Measurements from ENCODE around the gene STX1A. TPM values are rescaled to one million over a fixed set of nuclear protein-coding genes. Genes with fewer than 3 reads are reported as not detected.
A peak's percentile ranks its signal among the peaks of the same experiment; 100 is the strongest.

Gene STX1A
- total RNA-seq, 4 donors from 2014 or later = 4.1 to 6.0 (median 5.0) TPM

- H3K4me3 ChIP-seq = no peak overlapping the region
- no peak for DNase-seq
- peak overlapping the region in 1 of 4 donors; percentile 2 for H3K27ac ChIP-seq
- H3K9me3 ChIP-seq = no peaks in the 10 kb centered on the region
- H3K27me3 ChIP-seq = no peaks in the 10 kb centered on the region
- WGBS, 2 donors (ENCODE audit: low coverage in 1 of 2) = 59 to 72% methylated on average over 2 to 8 of the region's 8 CpGs
- intact Hi-C loops (cut with DNase I; ENCODE audit: low total_unique reads) (no loop called here), in situ Hi-C loops (cut with MboI; ENCODE audit: low pct_ligation_motif_present in 1 of 4, low pct_unique_long_range_greater_than_20kb in 1 of 4, low sequenced_read_pairs in 3 of 4) (no loop called here)
- no peak for TF ChIP-seq EP300 (IDR thresholded peaks at IDR 0.05; ENCODE audit: low read depth)
- TF ChIP-seq POLR2A (IDR thresholded peaks at IDR 0.05) = no peak
- no peak for TF ChIP-seq CTCF (IDR thresholded peaks at IDR 0.05)
- TF ChIP-seq POLR2AphosphoS5 (IDR thresholded peaks at IDR 0.05) = no peak
- peaks cover 0 to 28% (median 17%) of the 10 kb centered on the region in 4 donors for H3K4me1 ChIP-seq
- H3K36me3 ChIP-seq = no peaks in the 10 kb centered on the region
These were observed 42.6 kb upstream of the STX1A start for GRCh38 chr7:73761854-73762658.

GRCh38 chr7:73758581-73759138 is 39.2 kb upstream of the STX1A start:
- Histone ChIP-seq H3K9me3 (no peaks in the 10 kb centered on the region), H3K4me1 (peaks cover 0 to 26% (median 19%) of the 10 kb centered on the region in 4 donors), H3K27me3 (no peaks in the 10 kb centered on the region), H3K27ac (peak overlapping the region; percentile 80 to 91 (median 88)), H3K4me3 (no peak overlapping the region), H3K36me3 (no peaks in the 10 kb centered on the region)
- peak; percentile 84 for DNase-seq
- 44% methylated on average over 3 of the region's 7 CpGs; no CpG with 5 or more reads in 1 of the 2 donors for WGBS, 2 donors (ENCODE audit: low coverage in 1 of 2)
- peak; percentile 85 for TF ChIP-seq POLR2A (IDR thresholded peaks at IDR 0.05)
- TF ChIP-seq EP300 (IDR thresholded peaks at IDR 0.05; ENCODE audit: low read depth) = peak; percentile 88
- no peak for TF ChIP-seq CTCF (IDR thresholded peaks at IDR 0.05)
- peak; percentile 61 to 89 (median 87) for TF ChIP-seq POLR2AphosphoS5 (IDR thresholded peaks at IDR 0.05)
- intact Hi-C loops (cut with DNase I; ENCODE audit: low total_unique reads) = no loop called here
- in situ Hi-C loops (cut with MboI; ENCODE audit: low pct_ligation_motif_present in 1 of 4, low pct_unique_long_range_greater_than_20kb in 1 of 4, low sequenced_read_pairs in 3 of 4) = no loop called here

GRCh38 chr7:73749931-73750776 is 30.7 kb upstream of the STX1A start:
- in situ Hi-C loops (cut with MboI; ENCODE audit: low pct_ligation_motif_present in 1 of 4, low pct_unique_long_range_greater_than_20kb in 1 of 4, low sequenced_read_pairs in 3 of 4) (no loop called here), intact Hi-C loops (cut with DNase I; ENCODE audit: low total_unique reads) (no loop called here)
- TF ChIP-seq CTCF (IDR thresholded peaks at IDR 0.05) (peak in 2 of 5 experiments; percentile 29 to 32), POLR2A (IDR thresholded peaks at IDR 0.05) (peak; percentile 26), POLR2AphosphoS5 (IDR thresholded peaks at IDR 0.05) (peak in 2 of 3 donors; percentile 32 to 34), EP300 (IDR thresholded peaks at IDR 0.05; ENCODE audit: low read depth) (no peak)
- peaks cover 7 to 44% (median 18%) of the 10 kb centered on the region in 4 donors for H3K4me1 ChIP-seq
- no peaks in the 10 kb centered on the region for H3K27me3 ChIP-seq
- H3K4me3 ChIP-seq = no peak overlapping the region
- 63 to 64% methylated on average over 16 of the region's 16 CpGs for WGBS, 2 donors (ENCODE audit: low coverage in 1 of 2)
- H3K9me3 ChIP-seq = no peaks in the 10 kb centered on the region
- DNase-seq = peak; percentile 66
- peak overlapping the region; percentile 74 to 85 (median 84) for H3K27ac ChIP-seq
- no peaks in the 10 kb centered on the region for H3K36me3 ChIP-seq

- H3K27me3 ChIP-seq = no peaks in the 10 kb centered on the region
- WGBS, 2 donors (ENCODE audit: low coverage in 1 of 2) = 54% methylated on average over 4 of the region's 4 CpGs; no CpG with 5 or more reads in 1 of the 2 donors
- DNase-seq = no peak
- intact Hi-C loops (cut with DNase I; ENCODE audit: low total_unique reads) (no loop called here), in situ Hi-C loops (cut with MboI; ENCODE audit: low pct_ligation_motif_present in 1 of 4, low pct_unique_long_range_greater_than_20kb in 1 of 4, low sequenced_read_pairs in 3 of 4) (no loop called here)
- no peaks in the 10 kb centered on the region for H3K9me3 ChIP-seq
- H3K27ac ChIP-seq = peak overlapping the region; percentile 1 to 55 (median 15)
- TF ChIP-seq POLR2A (IDR thresholded peaks at IDR 0.05) (no peak), EP300 (IDR thresholded peaks at IDR 0.05; ENCODE audit: low read depth) (no peak), CTCF (IDR thresholded peaks at IDR 0.05) (no peak), POLR2AphosphoS5 (IDR thresholded peaks at IDR 0.05) (no peak)
- H3K4me1 ChIP-seq = peaks cover 17 to 63% (median 39%) of the 10 kb centered on the region in 4 donors
- no peaks in the 10 kb centered on the region for H3K36me3 ChIP-seq
- H3K4me3 ChIP-seq = no peak overlapping the region
These were observed 26.9 kb upstream of the STX1A start for GRCh38 chr7:73746378-73746777.
